Measurements from ENCODE around the gene CLCA4.

The CLCA4 gene

GRCh38 chr1:86573763-86574484 is 27.0 kb downstream of the CLCA4 start:
- Histone ChIP-seq H3K27me3 (ENCODE audit: low read depth, low read length) (no peaks in the 10 kb centered on the region), H3K36me3 (replicated peaks; ENCODE audit: low read depth, low read length) (no peaks in the 10 kb centered on the region), H4K20me1 (ENCODE audit: insufficient read depth, low read length) (no peaks in the 10 kb centered on the region), H3K4me1 (ENCODE audit: low read length) (no peaks in the 10 kb centered on the region), H3K9ac (ENCODE audit: low read length) (no peak overlapping the region), H3K9me3 (ENCODE audit: insufficient read depth, low read length) (no peaks in the 10 kb centered on the region), H3K4me3 (ENCODE audit: low read length) (no peak overlapping the region), H3K4me2 (ENCODE audit: low read length) (no peak overlapping the region), H3K79me2 (ENCODE audit: low read length) (no peaks in the 10 kb centered on the region), H2AFZ (ENCODE audit: low read depth, low read length) (no peak overlapping the region), H3K27ac (ENCODE audit: low read length) (no peak overlapping the region)
- TF ChIP-seq EZH2phosphoT487 (IDR thresholded peaks at IDR 0.05; ENCODE audit: low read depth) (no peak), CTCF (IDR thresholded peaks at IDR 0.05; ENCODE audit: low read depth, low read length) (no peak)

DNA sequence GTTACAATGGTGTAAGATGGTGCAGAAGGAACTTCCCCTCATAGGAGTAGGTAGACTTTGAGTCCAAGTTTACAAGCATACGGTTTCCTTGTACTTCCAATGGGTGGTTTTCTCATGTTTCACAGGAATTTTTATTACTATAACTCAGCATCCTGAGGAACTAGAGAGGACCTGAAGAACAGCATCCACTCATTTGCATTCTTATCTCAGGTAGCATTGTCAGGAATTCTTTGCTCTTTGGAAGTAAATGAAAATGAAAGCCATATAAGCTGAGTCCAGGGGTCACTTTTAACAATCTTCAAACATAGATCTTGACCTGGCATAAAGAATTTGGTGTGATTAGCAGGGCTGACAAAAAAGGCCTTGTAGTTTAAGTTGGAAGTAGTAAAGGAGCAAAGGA is 34.4 kb downstream of the CLCA4 start:
- Histone ChIP-seq H3K9me3 (ENCODE audit: insufficient read depth, low read length) (no peaks in the 10 kb centered on the region), H3K27ac (ENCODE audit: low read length) (no peak overlapping the region), H3K36me3 (replicated peaks; ENCODE audit: low read depth, low read length) (no peaks in the 10 kb centered on the region), H4K20me1 (ENCODE audit: insufficient read depth, low read length) (no peaks in the 10 kb centered on the region), H2AFZ (ENCODE audit: low read depth, low read length) (no peak overlapping the region), H3K4me3 (ENCODE audit: low read length) (no peak overlapping the region), H3K27me3 (ENCODE audit: low read depth, low read length) (no peaks in the 10 kb centered on the region), H3K9ac (ENCODE audit: low read length) (no peak overlapping the region), H3K79me2 (ENCODE audit: low read length) (no peaks in the 10 kb centered on the region), H3K4me2 (ENCODE audit: low read length) (no peak overlapping the region), H3K4me1 (ENCODE audit: low read length) (peaks cover 10% of the 10 kb centered on the region)
- TF ChIP-seq EZH2phosphoT487 (IDR thresholded peaks at IDR 0.05; ENCODE audit: low read depth): no peak
- no peak for TF ChIP-seq CTCF (IDR thresholded peaks at IDR 0.05; ENCODE audit: low read depth, low read length)

DNA sequence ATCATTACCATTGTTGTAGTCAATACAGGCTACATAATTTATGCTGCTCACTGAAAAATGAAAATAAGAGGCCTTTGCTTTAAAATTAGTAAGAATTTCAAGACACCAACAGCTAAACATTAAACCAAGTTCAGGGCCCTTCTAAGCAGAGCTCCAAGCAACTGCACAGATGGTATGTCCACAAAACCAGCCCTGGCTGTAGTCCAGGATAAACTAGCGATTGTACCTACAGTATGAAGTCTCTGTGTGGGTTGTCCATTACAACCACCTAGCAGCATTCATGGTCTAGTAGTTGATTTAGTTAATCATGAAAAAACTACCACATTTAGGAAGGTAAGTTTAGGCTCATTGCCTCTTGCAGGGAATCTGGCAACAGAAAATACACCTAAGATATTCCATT is 35.3 kb downstream of the CLCA4 start:
- Histone ChIP-seq H3K27ac (ENCODE audit: low read length) (no peak overlapping the region), H4K20me1 (ENCODE audit: insufficient read depth, low read length) (no peaks in the 10 kb centered on the region), H3K36me3 (replicated peaks; ENCODE audit: low read depth, low read length) (no peaks in the 10 kb centered on the region), H3K27me3 (ENCODE audit: low read depth, low read length) (no peaks in the 10 kb centered on the region), H3K4me2 (ENCODE audit: low read length) (no peak overlapping the region), H2AFZ (ENCODE audit: low read depth, low read length) (no peak overlapping the region), H3K4me1 (ENCODE audit: low read length) (peaks cover 10% of the 10 kb centered on the region), H3K4me3 (ENCODE audit: low read length) (no peak overlapping the region), H3K9ac (ENCODE audit: low read length) (no peak overlapping the region), H3K9me3 (ENCODE audit: insufficient read depth, low read length) (no peaks in the 10 kb centered on the region), H3K79me2 (ENCODE audit: low read length) (no peaks in the 10 kb centered on the region)
- TF ChIP-seq CTCF (IDR thresholded peaks at IDR 0.05; ENCODE audit: low read depth, low read length) (no peak), EZH2phosphoT487 (IDR thresholded peaks at IDR 0.05; ENCODE audit: low read depth) (no peak)

- no peaks in the 10 kb centered on the region for H3K9me3 ChIP-seq (ENCODE audit: insufficient read depth, low read length)
- H3K4me2 ChIP-seq (ENCODE audit: low read length): no peak overlapping the region
- peaks cover 10% of the 10 kb centered on the region for H3K4me1 ChIP-seq (ENCODE audit: low read length)
- H3K36me3 ChIP-seq (replicated peaks; ENCODE audit: low read depth, low read length): no peaks in the 10 kb centered on the region
- no peaks in the 10 kb centered on the region for H3K79me2 ChIP-seq (ENCODE audit: low read length)
- no peaks in the 10 kb centered on the region for H4K20me1 ChIP-seq (ENCODE audit: insufficient read depth, low read length)
- H3K9ac ChIP-seq (ENCODE audit: low read length): no peak overlapping the region
- no peak overlapping the region for H3K27ac ChIP-seq (ENCODE audit: low read length)
- H3K27me3 ChIP-seq (ENCODE audit: low read depth, low read length): no peaks in the 10 kb centered on the region
- no peak overlapping the region for H2AFZ ChIP-seq (ENCODE audit: low read depth, low read length)
- TF ChIP-seq CTCF (IDR thresholded peaks at IDR 0.05; ENCODE audit: low read depth, low read length) (no peak), EZH2phosphoT487 (IDR thresholded peaks at IDR 0.05; ENCODE audit: low read depth) (no peak)
- no peak overlapping the region for H3K4me3 ChIP-seq (ENCODE audit: low read length)
Observed at GRCh38 chr1:86583032-86583431, 36.2 kb downstream of the CLCA4 start.

Measured in OCI-LY3 (cell line).